NCI-H1105 treated with DMSO at 0.1 percent for 48 hours (cell line): Measurements from ENCODE around the gene TGFBR2.
"Not testable (repeated sequence)": the region's sequence is repeated elsewhere in the genome, so short reads cannot be mapped to it uniquely, and the experiment has no call there.

Experiments
- DNase-seq: peaks from one replicate; lab custom pipeline; 2025; lab: John Stamatoyannopoulos, UW

The TGFBR2 gene

GRCh38 chr3:30619318-30619717 lies 12.9 kb downstream of the TGFBR2 start:
- no peak for DNase-seq

GRCh38 chr3:30620402-30621360 lies 14.3 kb downstream of the TGFBR2 start:
- DNase-seq = no peak

- DNase-seq = no peak
These were observed 15.2 kb downstream of the TGFBR2 start for GRCh38 chr3:30621576-30621975.

GRCh38 chr3:30622047-30622545 lies 15.7 kb downstream of the TGFBR2 start:
- DNase-seq = no peak

DNA sequence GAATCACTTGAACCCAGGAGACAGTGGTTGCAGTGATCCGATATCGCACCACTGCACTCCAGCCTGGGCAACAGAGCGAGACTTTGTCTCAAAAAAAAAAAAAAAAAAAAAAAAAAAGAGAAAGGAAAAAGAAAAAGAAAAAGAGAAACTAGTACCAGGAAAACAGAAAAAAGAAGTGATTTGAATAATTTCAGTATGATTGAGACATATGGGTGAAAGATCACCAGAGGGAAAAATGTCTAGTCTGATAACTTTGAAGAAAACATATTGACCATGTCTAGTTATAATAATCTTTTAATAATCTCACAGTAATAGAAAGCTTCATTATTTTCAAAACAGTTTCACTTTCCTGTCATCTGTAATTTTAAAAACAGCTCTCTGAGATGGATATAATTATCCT lies 16.4 kb downstream of the TGFBR2 start:
- no peak for DNase-seq

GRCh38 chr3:30623351-30623750 lies 16.9 kb downstream of the TGFBR2 start:
- no peak for DNase-seq

DNA sequence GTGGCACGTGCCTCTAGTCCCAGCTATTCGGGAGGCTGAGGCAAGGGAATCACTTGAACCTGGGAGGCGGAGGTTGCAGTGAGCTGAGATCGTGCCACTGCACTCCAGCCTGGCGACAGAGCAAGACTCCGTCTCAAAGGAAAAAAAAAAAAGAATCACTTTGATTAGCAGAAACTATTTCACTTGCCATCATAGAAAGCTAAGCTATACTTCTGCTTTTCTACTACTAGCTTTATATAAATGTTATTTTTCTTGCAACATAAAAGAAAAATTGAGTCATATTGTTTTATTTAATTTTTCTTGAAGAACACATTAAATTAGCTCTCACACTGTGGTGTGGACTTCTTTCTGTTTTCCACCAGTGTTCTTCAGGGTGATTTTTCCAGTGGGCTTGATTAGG lies 18.1 kb downstream of the TGFBR2 start:
- DNase-seq = not testable (repeated sequence)

- no peak for DNase-seq
These were observed 19.4 kb downstream of the TGFBR2 start for GRCh38 chr3:30625541-30626438.

- DNase-seq = no peak
These were observed 20.2 kb downstream of the TGFBR2 start for GRCh38 chr3:30626443-30627180.

DNA sequence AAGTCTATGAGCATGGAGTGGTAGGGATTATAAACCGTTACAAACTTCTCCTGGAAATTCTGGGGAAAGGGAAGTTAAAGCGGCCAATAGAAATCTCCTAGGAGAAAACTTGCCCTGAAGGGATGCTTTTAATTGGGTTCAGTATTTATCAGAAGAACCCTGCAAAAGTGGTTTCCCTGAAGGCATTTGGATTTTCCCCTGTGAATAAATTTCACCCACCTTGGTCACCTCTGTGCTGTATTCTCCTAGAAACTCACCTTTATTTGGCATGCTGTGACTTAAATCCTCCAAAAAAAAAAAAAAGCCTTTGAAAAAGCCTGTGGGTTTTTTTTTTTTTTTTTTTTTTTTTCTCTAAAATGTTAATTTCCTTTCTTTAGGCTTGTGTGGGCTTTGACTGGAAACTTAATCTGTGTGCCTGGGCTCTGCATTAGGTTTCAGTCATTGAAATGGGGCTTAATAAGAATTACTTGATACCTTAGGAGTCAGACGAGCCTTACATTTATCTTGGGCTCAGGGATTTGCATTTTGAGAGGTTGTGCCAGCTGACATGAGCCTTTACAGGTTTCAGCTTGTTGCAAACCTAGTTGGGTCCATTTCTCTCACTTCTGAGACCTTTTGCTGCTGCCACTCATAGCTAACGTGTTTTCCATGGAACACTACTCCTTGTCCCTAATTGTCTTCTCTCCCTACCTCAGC lies 22.0 kb downstream of the TGFBR2 start:
- DNase-seq = no peak

- DNase-seq = no peak
These were observed 22.6 kb downstream of the TGFBR2 start for GRCh38 chr3:30628901-30629590.

GRCh38 chr3:30629746-30630145 lies 23.3 kb downstream of the TGFBR2 start:
- DNase-seq = no peak

GRCh38 chr3:30630238-30631030 lies 24.0 kb downstream of the TGFBR2 start:
- no peak for DNase-seq

- no peak for DNase-seq
These were observed 25.0 kb downstream of the TGFBR2 start for GRCh38 chr3:30631243-30631904.

GRCh38 chr3:30632065-30632464 lies 25.7 kb downstream of the TGFBR2 start:
- DNase-seq = no peak

GRCh38 chr3:30632521-30632920 lies 26.1 kb downstream of the TGFBR2 start:
- no peak for DNase-seq

GRCh38 chr3:30633718-30634117 lies 27.3 kb downstream of the TGFBR2 start:
- DNase-seq = no peak

DNA sequence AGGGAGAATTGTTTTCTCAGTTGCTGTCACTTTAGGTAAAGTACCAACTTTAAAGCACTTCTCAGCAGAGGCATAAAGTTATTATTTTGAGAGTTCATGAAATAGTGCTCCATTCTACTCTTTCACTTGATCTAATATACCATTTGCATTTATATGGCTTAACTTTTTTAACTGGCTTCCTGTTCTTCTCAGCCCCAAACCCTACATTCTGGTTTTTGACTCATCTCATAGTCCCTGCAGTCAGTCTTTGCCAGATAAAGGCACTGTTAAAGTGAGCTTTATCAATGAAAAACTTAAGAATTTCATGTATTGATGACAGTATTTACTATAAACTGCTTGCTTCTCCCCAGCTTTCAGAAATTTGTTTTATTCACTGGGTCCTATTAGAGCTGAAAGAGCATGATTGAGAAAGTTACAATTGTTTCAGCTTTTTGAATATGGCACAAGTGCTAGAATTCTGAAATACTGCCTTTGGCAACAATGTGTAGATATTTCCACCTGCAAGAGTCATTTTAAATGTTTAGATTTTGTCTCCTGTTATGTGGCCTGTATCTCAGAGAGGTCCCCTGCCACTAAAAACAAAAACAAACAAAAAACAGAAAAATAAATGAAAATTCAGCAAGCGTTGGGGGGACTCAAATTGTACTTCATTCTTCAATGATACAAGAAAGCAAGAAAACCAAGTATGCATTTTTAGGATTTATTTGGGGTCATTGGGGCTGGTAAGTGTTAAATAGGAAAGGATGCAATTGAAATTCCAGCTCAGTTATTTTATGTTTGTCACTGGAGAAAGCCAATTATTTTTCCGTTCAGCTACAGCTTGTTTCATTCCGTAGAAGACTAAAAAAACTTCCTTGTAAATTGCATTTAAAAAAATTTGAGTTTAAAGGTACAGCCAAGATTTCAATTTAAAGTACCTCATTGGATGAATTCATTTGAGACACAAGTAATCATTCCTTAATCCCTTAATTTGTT lies 28.6 kb downstream of the TGFBR2 start:
- no peak for DNase-seq
